ENCODE results near the gene CCDC30.

GRCh38 chr1:42429603-42430002 is 33.5 kb upstream of the CCDC30 start:
- no peak for TF ChIP-seq CTCF (IDR thresholded peaks at IDR 0.05)
- no peak for TF ChIP-seq EP300 (IDR thresholded peaks at IDR 0.05)
